H1 (cell line): Measurements from ENCODE around the gene AKR1B1. TPM values are rescaled to one million over a fixed set of nuclear protein-coding genes. Genes with fewer than 3 reads are reported as not detected.

ENCODE experiments used
- CTCF ChIA-PET: fragments of 300-600 bp; sonication (Branson Sonifier 250); formaldehyde crosslinking; loops from one replicate; lab custom pipeline; 2021; ENCODE audit not compliant: partially characterized antibody; lab: Charles Lee
- POLR2A ChIA-PET: fragments of 300-600 bp; sonication (Branson Sonifier 250); formaldehyde crosslinking; loops from one replicate; lab custom pipeline; 2021; ENCODE audit warnings: inconsistent platforms; ENCODE audit not compliant: partially characterized antibody; lab: Charles Lee
- DNase-seq, 2 experiments: peaks; one replicate each; pipeline versions ENCODE4 v3.0.0 to v3.0.0-alpha.2; 2010 to 2022; ENCODE audit warnings: low spot score in 2 of 2, low read depth in 1 of 2, mixed read lengths in 1 of 2
- FAIRE-seq: peaks from 2 replicates; lab custom pipeline; 2011; peaks lifted over from hg19 to GRCh38; lab: Jason Lieb, UNC
- H2AFZ ChIP-seq: 2 replicates; pipeline ENCODE4 v1.8.1; 2012; ENCODE audit warnings: low read length, inconsistent platforms
- H2AK5ac ChIP-seq: 2 replicates; pipeline ENCODE4 v1.6.1; 2013; ENCODE audit warnings: low read depth, low read length
- H2BK120ac ChIP-seq: replicated peaks from 2 replicates; pipeline ENCODE3; 2013; ENCODE audit warnings: low read depth, low read length, inconsistent platforms
- H2BK12ac ChIP-seq: 2 replicates; pipeline ENCODE4 v1.6.1; 2013; ENCODE audit warnings: low read depth, low read length
- H2BK15ac ChIP-seq: 2 replicates; pipeline ENCODE4 v1.6.1; 2013; ENCODE audit warnings: low read length
- H2BK20ac ChIP-seq: 2 replicates; pipeline ENCODE4 v1.6.1; 2013; ENCODE audit warnings: low read length
- H2BK5ac ChIP-seq: 2 replicates; pipeline ENCODE4 v1.6.1; 2013; ENCODE audit warnings: low read depth, low read length
- H3K14ac ChIP-seq: 2 replicates; pipeline ENCODE4 v1.6.1; 2013; ENCODE audit warnings: inconsistent platforms; ENCODE audit not compliant: insufficient read length
- H3K18ac ChIP-seq: 2 replicates; pipeline ENCODE4 v1.6.1; 2013; ENCODE audit warnings: low read length; ENCODE audit errors: extremely low read depth
- H3K23ac ChIP-seq: 2 replicates; pipeline ENCODE4 v1.6.1; 2013; ENCODE audit warnings: inconsistent platforms; ENCODE audit not compliant: insufficient read length
- H3K23me2 ChIP-seq: 2 replicates; pipeline ENCODE4 v1.6.1; 2013; ENCODE audit warnings: low read depth, low read length
- H3K27ac ChIP-seq: 2 replicates; pipeline ENCODE4 v1.6.1; 2011; ENCODE audit warnings: low read depth, low read length, inconsistent platforms
- H3K27me3 ChIP-seq, 4 experiments: replicated peaks in 1 of 4; 1 replicate in 1 of 4; 2 replicates in 3 of 4; pipeline versions ENCODE4 v1.6.1 to v1.8.1; 2011 to 2013; ENCODE audit warnings: low read length in 3 of 4, mild to moderate bottlenecking in 3 of 4, inconsistent platforms in 2 of 4, mixed read lengths in 2 of 4, moderate library complexity in 1 of 4; ENCODE audit not compliant: control insufficient read depth in 3 of 4, insufficient read depth in 3 of 4; ENCODE audit errors: extremely low read depth in 1 of 4
- H3K36me3 ChIP-seq, 4 experiments: 2 replicates each; pipeline versions ENCODE4 v1.6.1 to v1.8.1; 2011 to 2013; ENCODE audit warnings: mild to moderate bottlenecking in 4 of 4, low read length in 3 of 4, moderate library complexity in 2 of 4, control low read depth in 1 of 4, inconsistent platforms in 1 of 4; ENCODE audit not compliant: insufficient read depth in 4 of 4, control insufficient read depth in 2 of 4
- H3K4ac ChIP-seq: replicated peaks from 2 replicates; pipeline ENCODE3; 2013; ENCODE audit warnings: low read length, low read depth, mixed read lengths, inconsistent platforms; ENCODE audit not compliant: insufficient read length
- H3K4me1 ChIP-seq, 4 experiments: replicated peaks in 1 of 4; 1 replicate in 1 of 4; 2 replicates in 3 of 4; pipeline versions ENCODE4 v1.6.1 to v1.8.1; 2011 to 2013; ENCODE audit warnings: low read length in 3 of 4, inconsistent platforms in 2 of 4, mixed read lengths in 1 of 4; ENCODE audit not compliant: insufficient read depth in 4 of 4, control insufficient read depth in 3 of 4
- H3K4me2 ChIP-seq, 2 experiments: 2 replicates each; pipeline versions ENCODE4 v1.6.1 to v1.8.1; 2011 to 2013; ENCODE audit warnings: low read depth in 2 of 2, low read length in 2 of 2, control low read depth in 1 of 2, inconsistent platforms in 1 of 2, mild to moderate bottlenecking in 1 of 2; ENCODE audit not compliant: insufficient read depth in 1 of 2
- H3K4me3 ChIP-seq, 4 experiments: fragments of 200-600, 300-600 bp in 1 of 4; sonication (generic), shearing (Covaris generic), sonication (Bioruptor Twin) in 1 of 4; 2 replicates each; pipeline versions ENCODE4 v1.5.1 to v1.8.1; 2011 to 2016; ENCODE audit warnings: low read length in 4 of 4, low read depth in 3 of 4, control low read depth in 2 of 4, inconsistent platforms in 2 of 4, mild to moderate bottlenecking in 2 of 4, mixed read lengths in 1 of 4, moderate library complexity in 1 of 4; ENCODE audit not compliant: insufficient read depth in 2 of 4; ENCODE audit errors: extremely low read depth in 1 of 4
- H3K56ac ChIP-seq: replicated peaks from 2 replicates; pipeline ENCODE3; 2013; ENCODE audit warnings: low read depth, mild to moderate bottlenecking, mixed read lengths, low read length, inconsistent platforms; ENCODE audit not compliant: insufficient read length
- H3K79me1 ChIP-seq: 2 replicates; pipeline ENCODE4 v1.6.1; 2013; ENCODE audit warnings: low read depth, low read length, control low read depth
- H3K79me2 ChIP-seq, 2 experiments: 2 replicates each; pipeline versions ENCODE4 v1.6.1 to v1.8.1; 2012 to 2013; ENCODE audit warnings: low read length in 2 of 2, mild to moderate bottlenecking in 2 of 2, inconsistent platforms in 1 of 2; ENCODE audit not compliant: insufficient read depth in 2 of 2, control insufficient read depth in 1 of 2
- H3K9ac ChIP-seq, 4 experiments: replicated peaks in 1 of 4; 1 replicate in 1 of 4; 2 replicates in 3 of 4; pipeline versions ENCODE4 v1.6.1 to v1.8.1; 2011 to 2013; ENCODE audit warnings: low read depth in 3 of 4, low read length in 3 of 4, control low read depth in 2 of 4, mild to moderate bottlenecking in 2 of 4, moderate library complexity in 2 of 4, inconsistent platforms in 1 of 4; ENCODE audit errors: extremely low read depth in 1 of 4
- H3K9me3 ChIP-seq, 2 experiments: 2 replicates each; pipeline versions ENCODE4 v1.6.1 to v1.8.1; 2012 to 2013; ENCODE audit warnings: mild to moderate bottlenecking in 2 of 2, moderate library complexity in 2 of 2, control low read depth in 1 of 2, inconsistent platforms in 1 of 2, low read depth in 1 of 2, low read length in 1 of 2, mixed read lengths in 1 of 2; ENCODE audit not compliant: insufficient read depth in 2 of 2
- H4K20me1 ChIP-seq, 2 experiments: replicated peaks in 1 of 2; 2 replicates each; pipeline versions ENCODE3 to v1.8.1; 2011 to 2013; ENCODE audit warnings: inconsistent platforms in 2 of 2, low read length in 2 of 2, mild to moderate bottlenecking in 1 of 2; ENCODE audit not compliant: insufficient read depth in 2 of 2, control insufficient read depth in 1 of 2
- H4K5ac ChIP-seq: 2 replicates; pipeline ENCODE4 v1.6.1; 2013; ENCODE audit warnings: low read length, low read depth, mixed read lengths, inconsistent platforms; ENCODE audit not compliant: insufficient read length
- H4K8ac ChIP-seq: 2 replicates; pipeline ENCODE4 v1.8.0; 2013; ENCODE audit warnings: mild to moderate bottlenecking, moderate library complexity, low read length, inconsistent platforms; ENCODE audit not compliant: insufficient read depth; ENCODE audit errors: extremely low read depth
- H4K91ac ChIP-seq: replicated peaks from 2 replicates; pipeline ENCODE3; 2013; ENCODE audit warnings: low read length, mixed read lengths, inconsistent platforms; ENCODE audit not compliant: insufficient read length
- ASH2L ChIP-seq: fragments of 200-600, 300-600 bp; sonication (generic); IDR thresholded peaks from one replicate; pipeline ENCODE4 v1.7.1; 2017; ENCODE audit warnings: low read length
- BACH1 ChIP-seq: IDR thresholded peaks from 2 replicates; pipeline ENCODE4 v1.6.1; 2012; ENCODE audit warnings: low read length, improper control_type of control experiment
- BCL11A ChIP-seq, 2 experiments: IDR thresholded peaks; one replicate each; pipeline ENCODE4 v1.6.1; 2011; ENCODE audit warnings: low read depth in 2 of 2, low read length in 2 of 2, mild to moderate bottlenecking in 2 of 2
- EP300 ChIP-seq, 2 experiments: IDR thresholded peaks; 1 replicate in 1 of 2; 2 replicates in 1 of 2; pipeline ENCODE4 v1.6.1; 2011 to 2012; ENCODE audit warnings: low read depth in 2 of 2, low read length in 2 of 2, mild to moderate bottlenecking in 2 of 2, borderline replicate concordance in 1 of 2, inconsistent platforms in 1 of 2, moderate library complexity in 1 of 2
- GABPA ChIP-seq: IDR thresholded peaks from 2 replicates; pipeline ENCODE4 v1.6.1; 2011; ENCODE audit warnings: mild to moderate bottlenecking, low read length, moderate library complexity, borderline replicate concordance; ENCODE audit not compliant: insufficient read depth
- GTF2F1 ChIP-seq: IDR thresholded peaks from 2 replicates; pipeline ENCODE4 v1.6.1; 2012; ENCODE audit warnings: low read depth, low read length, improper control_type of control experiment, borderline replicate concordance
- MAX ChIP-seq: IDR thresholded peaks from 2 replicates; pipeline ENCODE4 v1.6.1; 2012; ENCODE audit warnings: inconsistent platforms
- NRF1 ChIP-seq: IDR thresholded peaks from 2 replicates; pipeline ENCODE4 v1.6.1; 2011; ENCODE audit warnings: mild to moderate bottlenecking, low read depth, low read length, improper control_type of control experiment
- POLR2A ChIP-seq, 2 experiments: IDR thresholded peaks; 1 replicate in 1 of 2; 2 replicates in 1 of 2; pipeline ENCODE4 v1.6.1; 2011; ENCODE audit warnings: low read depth in 2 of 2, low read length in 2 of 2, mild to moderate bottlenecking in 2 of 2; ENCODE audit errors: control extremely low read depth in 1 of 2
- RAD21 ChIP-seq, 2 experiments: IDR thresholded peaks in 1 of 2; conservative IDR thresholded peaks in 1 of 2; 2 replicates each; pipeline ENCODE4 v1.6.1; 2011; ENCODE audit warnings: low read depth in 2 of 2, low read length in 2 of 2, improper control_type of control experiment in 1 of 2, inconsistent platforms in 1 of 2, mild to moderate bottlenecking in 1 of 2, moderate library complexity in 1 of 2
- RFX5 ChIP-seq: IDR thresholded peaks from 2 replicates; pipeline ENCODE4 v1.6.1; 2011; ENCODE audit warnings: low read depth, low read length, improper control_type of control experiment, borderline replicate concordance
- RXRA ChIP-seq: IDR thresholded peaks from 2 replicates; pipeline ENCODE4 v1.6.1; 2011; ENCODE audit warnings: low read depth, mild to moderate bottlenecking, low read length, moderate library complexity; ENCODE audit not compliant: insufficient read depth
- SUZ12 ChIP-seq: fragments of 200-600 bp; sonication (generic); IDR thresholded peaks from 2 replicates; pipeline ENCODE4 v1.6.1; 2012; ENCODE audit warnings: mild to moderate bottlenecking, inconsistent platforms, low read length, moderate library complexity, mixed read lengths
- TAF1 ChIP-seq: IDR thresholded peaks from 2 replicates; pipeline ENCODE4 v1.6.1; 2011; ENCODE audit warnings: mild to moderate bottlenecking, low read depth, low read length
- TCF12 ChIP-seq: IDR thresholded peaks from 2 replicates; pipeline ENCODE4 v1.6.1; 2011; ENCODE audit warnings: low read depth, mild to moderate bottlenecking, low read length
- WGBS, 2 experiments: shearing (Covaris generic) in 1 of 2; methylation state at CpG; one replicate each; pipeline versions ENCODE4 v1.1.6 to v1.1.7; 2013 to 2015; ENCODE audit warnings: low lambda C conversion rate in 2 of 2, mixed read lengths in 2 of 2, inconsistent platforms in 1 of 2, low coverage in 1 of 2, missing lambda C conversion rate in 1 of 2; ENCODE audit not compliant: insufficient replicate concordance in 2 of 2, insufficient coverage in 1 of 2, insufficient read length in 1 of 2; ENCODE audit errors: extremely low coverage in 1 of 2, missing lambda C conversion rate in 1 of 2; 5-methylcytosine and 5-hydroxymethylcytosine counted together
- polyA plus RNA-seq, 7 experiments: library from polyadenylated mRNA; depleted of rRNA in 3 of 7; stranded (reverse) in 5 of 7; unstranded in 2 of 7; fragments of >200 nt in 5 of 7; fragments of 200-250 nt in 2 of 7; gene quantifications; 1 replicate in 5 of 7; 2 replicates in 1 of 7; 4 replicates in 1 of 7; pipeline versions ENCODE4 v1.2.1 to v1.2.3, GENCODE V29; 2011 to 2013; ENCODE audit warnings: missing spikeins in 2 of 7, mixed read lengths in 2 of 7
- total RNA-seq: library from RNA; stranded (reverse); fragmentation: NEBNext Ultra II Directional; extraction: Animal tissue kit (Norgen Biotek cat#: 25700); gene quantifications from 2 replicates; pipeline ENCODE4 v1.2.1, GENCODE V29; 2021

Gene AKR1B1
- total and polyA plus RNA-seq, 2 of the 8 experiments (the other 6 are each of a cell fraction or from before 2014, with no cell fraction given) = 195 to 273 TPM

DNA sequence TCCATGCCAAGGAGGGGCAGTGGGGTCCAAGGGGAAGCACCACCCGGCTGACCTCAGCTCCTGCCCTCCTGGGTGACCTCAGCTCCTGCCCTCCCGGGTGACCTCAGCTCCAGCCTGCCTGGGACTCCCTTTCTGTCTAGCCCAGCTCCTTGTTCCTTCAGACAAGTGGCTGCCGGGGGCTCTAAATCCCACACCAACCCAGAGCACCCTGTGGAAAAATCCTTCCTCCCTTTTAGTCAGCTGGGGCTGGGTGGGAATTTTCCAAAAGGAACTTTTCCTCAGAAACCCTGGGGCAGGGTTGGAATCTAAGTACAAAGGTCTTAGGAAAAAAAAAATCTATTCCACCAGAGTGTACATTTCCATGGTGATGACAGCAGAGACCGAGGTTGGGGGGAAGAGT is 36.3 kb downstream of the AKR1B1 start:
- Histone ChIP-seq H3K79me1 (no peaks in the 10 kb centered on the region), H2BK12ac (no peak overlapping the region), H2BK120ac (no peak overlapping the region), H3K4me2 (no peak overlapping the region), H3K4me3 (no peak overlapping the region), H3K23me2 (no peaks in the 10 kb centered on the region), H4K5ac (no peak overlapping the region), H3K27me3 (no peaks in the 10 kb centered on the region), H2BK5ac (no peak overlapping the region), H3K36me3 (no peaks in the 10 kb centered on the region), H3K4me1 (no peaks in the 10 kb centered on the region), H2AK5ac (no peak overlapping the region), H3K4ac (no peak overlapping the region), H3K9ac (no peak overlapping the region), H4K20me1 (no peaks in the 10 kb centered on the region), H4K91ac (no peak overlapping the region), H4K8ac (no peak overlapping the region), H3K14ac (no peak overlapping the region), H3K27ac (no peak overlapping the region), H3K23ac (no peak overlapping the region), H2BK20ac (no peak overlapping the region), H3K9me3 (no peaks in the 10 kb centered on the region), H2BK15ac (no peak overlapping the region), H3K79me2 (no peaks in the 10 kb centered on the region), H3K56ac (no peak overlapping the region), H3K18ac (no peak overlapping the region), H2AFZ (no peak overlapping the region)
- no peak for FAIRE-seq
- POLR2A ChIA-PET = no interaction called here
- 94% methylated on average over 4 of the region's 4 CpGs; no CpG with 5 or more reads in 1 of the 2 experiments for WGBS, 2 experiments
- DNase-seq = no peak
- CTCF ChIA-PET = interaction anchor here (0.6 to 3.6 kb wide), 5 partner anchors 11 to 707 kb away, joined by 3 to 20 read pairs (median 4); no protein-coding TSS in a partner anchor
- TF ChIP-seq ASH2L = no peak
- TF ChIP-seq SUZ12 = no peak
- TF ChIP-seq NRF1 = no peak
- no peak for TF ChIP-seq GABPA
- no peak for TF ChIP-seq RFX5
- no peak for TF ChIP-seq RAD21 (IDR thresholded peaks at IDR 0.05 in 1 of 2, conservative IDR thresholded peaks at IDR 0.05 in 1 of 2; ENCODE audit: low read depth in 2 of 2, low read length in 2 of 2)
- TF ChIP-seq GTF2F1 = no peak
- no peak for TF ChIP-seq TAF1
- no peak for TF ChIP-seq MAX
- TF ChIP-seq POLR2A (IDR thresholded peaks at IDR 0.05; ENCODE audit: control extremely low read depth in 1 of 2, low read depth in 2 of 2, low read length in 2 of 2) = no peak
- no peak for TF ChIP-seq BCL11A (IDR thresholded peaks at IDR 0.05; ENCODE audit: low read depth in 2 of 2, low read length in 2 of 2)
- no peak for TF ChIP-seq BACH1
- no peak for TF ChIP-seq EP300 (IDR thresholded peaks at IDR 0.05; ENCODE audit: borderline replicate concordance in 1 of 2, low read depth in 2 of 2, low read length in 2 of 2)
- TF ChIP-seq RXRA = no peak
- no peak for TF ChIP-seq TCF12
